ENCODE results near the gene LY6G6F.

The LY6G6F gene

DNA sequence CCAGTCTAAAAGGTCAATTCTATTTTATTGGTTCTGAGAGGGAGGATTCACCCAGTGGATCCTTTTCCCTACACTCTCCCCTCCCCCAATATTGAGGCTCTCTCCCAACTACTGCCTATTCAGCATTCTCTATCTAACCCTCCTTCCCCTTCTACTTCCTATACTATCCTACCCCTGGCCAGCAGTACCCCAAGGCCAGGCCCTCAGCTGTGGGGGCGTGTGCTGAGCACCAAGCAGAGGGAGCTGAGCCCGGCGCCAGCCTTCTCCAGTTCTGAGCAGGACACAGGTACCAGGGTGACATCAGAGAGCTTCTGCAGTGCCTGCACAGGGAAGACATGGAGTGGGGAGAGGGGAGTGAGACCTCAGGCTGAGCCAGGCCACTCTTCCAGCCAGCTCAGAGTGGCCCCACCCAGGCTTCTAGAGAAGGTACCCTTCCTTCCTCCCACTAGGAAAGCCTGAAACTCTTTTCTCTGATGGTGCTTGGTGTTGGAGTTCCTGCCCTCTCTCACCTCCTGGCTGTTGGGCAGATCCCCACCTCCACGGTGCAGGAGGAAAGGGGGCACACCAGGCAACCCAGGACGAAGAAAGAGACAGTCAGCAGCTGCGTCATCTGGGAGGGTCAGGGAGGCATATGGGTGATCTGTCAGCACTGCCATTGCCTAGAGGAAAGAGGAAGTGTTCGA lies 20.5 kb downstream of the LY6G6F start:
- peak; percentile 25 to 76 for DNase-seq

DNA sequence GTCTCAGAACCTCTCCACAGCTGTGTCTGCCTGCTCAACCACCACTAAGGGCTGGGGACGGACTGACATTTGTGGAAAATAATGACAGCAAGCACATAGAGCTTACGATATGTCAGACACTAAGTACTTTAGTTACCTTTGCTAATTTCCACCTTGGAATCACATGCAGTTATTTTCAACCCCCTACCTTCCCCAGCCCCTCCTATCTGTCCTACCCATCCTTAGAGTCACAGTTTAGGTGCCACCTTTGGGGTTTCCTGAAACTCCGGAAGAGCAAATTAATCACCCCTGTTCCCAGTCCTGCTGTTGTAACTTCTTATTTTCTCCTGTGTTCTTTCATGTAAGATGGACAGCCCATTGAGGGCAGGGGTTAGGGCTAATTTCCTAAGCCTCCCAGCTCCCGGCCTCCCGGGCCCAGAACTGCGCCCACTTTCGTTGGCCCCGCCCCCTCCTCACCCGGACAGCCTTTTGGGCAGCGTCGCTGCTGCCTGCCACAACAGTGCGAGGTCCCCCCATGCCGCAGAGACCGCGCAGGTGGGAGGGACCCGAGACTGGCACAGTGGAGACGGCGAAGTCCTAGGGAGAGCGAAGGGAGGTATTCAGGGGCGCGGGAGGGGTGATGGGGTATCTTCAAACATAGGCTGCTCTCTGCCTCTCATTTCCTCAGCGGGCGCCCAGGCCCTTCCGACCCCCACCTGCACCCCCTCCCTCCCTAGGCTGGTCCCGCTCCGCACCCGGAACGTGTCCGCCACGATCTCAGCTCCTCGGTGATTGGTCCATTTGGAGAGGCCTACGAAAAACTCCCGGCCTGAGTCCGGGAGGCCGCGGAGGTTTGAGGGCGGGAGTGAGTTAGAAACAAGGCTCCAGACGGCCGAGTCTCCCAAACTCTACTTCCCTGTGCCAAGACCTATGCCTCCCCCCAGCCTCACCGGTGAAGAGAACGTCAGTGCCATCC lies 21.3 kb downstream of the LY6G6F start:
- no peak for DNase-seq

DNA sequence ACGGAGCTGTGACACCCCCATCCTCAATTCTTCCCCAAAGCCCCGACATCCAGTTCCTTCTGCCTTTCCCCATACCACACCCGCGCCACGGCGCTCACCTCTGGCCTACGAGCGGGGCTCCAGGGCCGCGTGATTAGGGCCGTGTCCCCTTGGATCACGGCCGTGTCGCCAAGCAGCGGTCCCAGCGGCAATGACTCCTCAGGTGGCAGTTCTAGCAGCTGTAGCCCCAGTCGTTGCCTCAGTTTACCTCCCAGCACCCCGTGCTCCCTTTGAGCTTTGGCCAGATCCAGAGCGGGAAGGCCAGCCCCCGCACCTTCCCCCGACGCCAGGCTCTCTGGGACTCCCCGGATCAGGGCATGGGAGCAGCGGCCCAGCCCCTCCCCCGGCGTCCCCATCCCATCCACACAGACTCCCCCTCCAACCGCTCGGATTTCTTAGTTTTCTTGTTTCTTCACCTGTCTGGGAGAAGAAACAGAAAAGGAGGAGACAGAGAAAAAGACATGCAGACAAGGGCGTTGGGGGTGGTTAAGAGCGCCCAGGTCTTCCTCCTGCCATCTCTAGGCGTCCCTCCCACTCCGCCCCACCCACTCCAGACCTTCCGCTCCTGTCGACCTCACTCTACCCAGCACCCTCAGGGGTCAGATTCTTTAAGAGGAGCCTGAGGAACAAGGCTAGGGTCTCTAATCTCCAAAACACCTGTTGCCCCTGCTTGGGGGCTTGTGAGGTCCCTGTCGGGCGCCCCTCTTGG lies 22.3 kb downstream of the LY6G6F start, which contains the start of gene DDAH2:
DDAH2 (minus strand) TSS at position 533 of the 748 bp plus-strand sequence; CDS start at position 395, 138 bp downstream.
- DNase-seq, result no peak

DNA sequence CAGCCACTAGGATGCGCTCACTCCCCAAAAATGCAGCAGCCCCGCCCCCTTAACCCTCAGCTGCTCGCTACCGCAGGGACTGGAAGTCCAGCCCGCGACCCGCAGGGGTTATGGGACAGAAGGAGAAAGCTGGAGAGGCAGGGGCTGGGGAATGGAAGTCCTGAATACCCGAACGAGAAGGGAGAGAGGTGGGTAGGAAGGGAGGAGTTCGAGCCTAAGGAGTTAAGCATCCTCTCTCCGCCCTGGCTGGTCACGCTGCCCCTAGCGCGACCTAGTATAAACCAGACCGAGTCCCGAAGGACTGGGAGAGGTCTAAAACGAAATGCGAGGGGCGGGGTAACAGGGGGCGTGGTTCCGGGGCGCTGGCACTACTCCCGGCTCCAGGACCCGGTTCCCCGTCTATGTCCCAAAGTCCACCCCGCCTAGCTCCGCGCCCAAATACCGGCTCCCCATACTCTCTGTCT lies 22.9 kb downstream of the LY6G6F start:
- DNase-seq, result peak; percentile 85 to 86

DNA sequence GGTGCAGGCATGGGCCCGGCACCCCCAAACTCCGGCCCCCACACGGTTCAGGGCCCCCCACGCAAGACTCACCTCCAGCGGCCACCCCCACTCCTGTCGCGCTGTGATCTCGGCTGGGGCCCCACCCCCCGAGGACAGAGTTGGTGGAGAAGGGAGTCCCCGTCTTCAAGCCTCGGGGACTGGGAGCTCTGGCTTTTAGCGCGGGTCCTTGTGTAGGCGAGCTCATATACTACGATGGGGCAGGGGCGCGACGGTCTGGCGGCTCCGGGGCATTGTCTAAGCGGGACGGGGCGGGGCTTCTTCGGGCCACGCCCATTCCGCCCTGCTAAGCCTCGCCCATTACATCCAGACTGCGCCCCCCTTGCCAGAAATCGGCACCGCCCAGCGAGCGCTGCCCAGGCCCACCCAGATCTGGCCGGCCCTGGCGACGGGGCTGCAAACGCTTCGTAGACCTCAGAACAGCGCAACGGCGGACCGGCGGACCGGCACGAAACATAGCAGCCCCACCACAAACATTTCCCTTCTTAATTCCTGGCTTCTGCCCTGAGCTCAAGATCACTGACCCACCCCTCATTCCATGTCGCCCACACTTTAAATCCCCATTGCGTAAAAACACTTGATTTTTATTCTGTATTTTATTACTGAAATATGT lies 23.4 kb downstream of the LY6G6F start:
- DNase-seq, result peak; percentile 74 to 75

DNA sequence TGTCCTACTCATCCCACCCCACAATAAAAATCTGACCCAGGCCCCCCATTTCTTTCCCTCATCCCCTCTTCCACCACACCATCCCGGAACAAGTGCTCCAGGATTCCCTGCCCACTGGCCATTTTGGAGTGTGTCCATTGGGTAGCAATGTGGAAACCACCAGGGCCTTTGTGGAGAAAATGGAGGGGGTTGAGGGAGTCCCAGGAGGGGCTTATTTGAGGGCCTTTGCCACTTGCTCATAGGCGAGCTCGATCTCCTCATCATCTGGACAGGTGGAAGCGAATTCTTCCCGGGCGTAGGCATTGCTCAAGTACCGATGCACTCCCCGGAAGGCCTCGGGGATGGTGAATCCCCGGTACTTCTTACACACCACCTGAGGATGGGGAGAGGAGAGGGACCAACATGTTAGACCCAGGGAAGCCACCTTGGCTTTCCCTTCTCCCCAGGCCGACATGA lies 24.0 kb downstream of the LY6G6F start:
- no peak for DNase-seq

DNA sequence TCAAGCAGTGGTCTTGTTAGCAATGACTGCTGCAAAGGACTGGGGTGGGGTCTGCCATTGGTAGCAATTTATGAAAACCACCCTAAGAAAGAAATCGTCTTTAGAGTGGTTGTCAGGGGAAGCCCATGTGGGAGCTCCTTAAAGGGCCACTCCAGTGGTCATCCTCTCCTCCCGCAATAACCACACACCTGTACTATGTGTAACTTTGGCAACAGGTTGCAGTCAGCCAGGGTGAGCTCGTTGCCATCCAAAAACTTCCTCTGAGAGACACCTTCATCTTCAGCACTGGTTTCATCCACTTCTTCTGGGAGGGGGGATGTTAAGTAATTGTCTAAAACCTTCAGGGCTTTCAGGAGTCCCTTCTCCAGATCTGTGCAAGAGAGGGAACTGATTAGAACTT lies 25.4 kb downstream of the LY6G6F start:
- no peak for DNase-seq

DNA sequence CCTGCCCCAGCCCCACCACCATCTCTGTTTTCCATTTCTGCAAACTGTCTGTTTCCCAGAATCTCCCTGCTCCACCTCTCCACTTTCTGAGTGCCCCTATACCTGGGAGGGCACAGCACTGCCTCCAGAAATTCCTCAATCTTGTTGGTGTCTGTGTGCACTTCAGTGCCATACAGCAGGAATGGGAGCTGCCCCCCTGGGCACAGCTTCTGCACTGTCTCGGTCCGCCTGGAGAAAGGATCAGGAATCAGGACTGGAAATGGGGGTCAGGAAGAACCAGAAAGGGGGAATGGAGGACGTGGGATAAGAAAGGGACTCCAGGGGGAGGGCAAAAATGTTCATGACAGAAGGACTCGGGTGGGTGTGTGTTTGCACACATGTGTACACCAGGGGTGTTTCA lies 27.1 kb downstream of the LY6G6F start:
- DNase-seq, result no peak

DNA sequence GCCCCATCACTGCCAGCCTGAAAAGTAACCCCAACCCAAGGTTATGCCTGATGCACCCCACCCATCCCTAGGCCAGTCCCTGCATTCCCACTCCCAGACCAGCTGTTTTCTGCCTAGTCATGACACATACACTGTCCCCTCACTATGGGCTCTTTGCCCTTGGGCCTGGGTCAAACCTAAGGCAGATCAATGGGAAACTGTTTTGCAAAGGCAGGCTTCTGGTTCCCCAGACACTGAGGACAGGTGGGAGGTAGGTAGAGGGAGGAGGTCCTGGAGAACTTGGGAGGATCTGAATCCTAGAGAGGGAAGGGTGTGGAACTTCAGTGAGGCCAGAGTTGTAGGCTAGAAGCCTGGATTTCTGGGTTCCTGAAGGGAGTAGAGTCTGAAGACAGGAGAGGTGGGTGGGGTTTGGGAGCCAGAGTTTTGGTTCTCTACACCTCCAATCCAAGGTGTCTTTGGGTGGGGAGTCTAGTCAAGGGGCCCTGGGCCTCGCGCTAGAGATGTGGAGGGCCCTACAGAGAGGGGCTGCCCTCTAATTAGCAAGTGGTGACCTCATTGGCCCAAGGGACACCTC lies 27.7 kb downstream of the LY6G6F start:
- DNase-seq, result no peak

DNA sequence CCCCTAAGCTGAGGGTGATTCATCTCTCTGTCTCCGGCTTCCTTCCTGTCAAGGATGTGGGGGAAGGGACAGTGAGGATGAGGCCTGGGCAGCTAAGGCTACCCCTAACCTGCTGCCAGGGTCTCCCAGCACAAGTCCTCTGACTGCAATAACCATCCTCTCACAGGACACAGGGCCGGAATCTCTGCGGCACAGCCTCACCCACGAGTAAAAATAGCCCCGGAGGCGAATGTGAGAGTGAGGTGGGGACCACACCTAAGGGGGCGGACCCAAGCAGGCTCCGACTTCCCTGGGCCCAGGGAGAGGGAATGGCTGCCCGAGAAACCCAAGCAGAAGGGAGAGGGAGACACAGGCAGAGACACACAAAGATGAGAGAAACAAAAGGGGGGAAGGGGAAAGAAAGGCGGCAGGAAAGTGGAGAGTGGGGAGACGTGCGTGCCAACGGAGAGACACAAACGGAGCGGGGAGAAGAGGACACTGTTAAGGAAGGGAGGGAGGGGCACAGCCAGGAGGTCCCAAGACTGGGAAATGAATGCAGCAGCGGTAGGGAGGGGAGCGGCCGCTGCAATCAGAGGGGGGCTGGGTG lies 28.2 kb downstream of the LY6G6F start:
- DNase-seq, result peak; percentile 79 to 80

DNA sequence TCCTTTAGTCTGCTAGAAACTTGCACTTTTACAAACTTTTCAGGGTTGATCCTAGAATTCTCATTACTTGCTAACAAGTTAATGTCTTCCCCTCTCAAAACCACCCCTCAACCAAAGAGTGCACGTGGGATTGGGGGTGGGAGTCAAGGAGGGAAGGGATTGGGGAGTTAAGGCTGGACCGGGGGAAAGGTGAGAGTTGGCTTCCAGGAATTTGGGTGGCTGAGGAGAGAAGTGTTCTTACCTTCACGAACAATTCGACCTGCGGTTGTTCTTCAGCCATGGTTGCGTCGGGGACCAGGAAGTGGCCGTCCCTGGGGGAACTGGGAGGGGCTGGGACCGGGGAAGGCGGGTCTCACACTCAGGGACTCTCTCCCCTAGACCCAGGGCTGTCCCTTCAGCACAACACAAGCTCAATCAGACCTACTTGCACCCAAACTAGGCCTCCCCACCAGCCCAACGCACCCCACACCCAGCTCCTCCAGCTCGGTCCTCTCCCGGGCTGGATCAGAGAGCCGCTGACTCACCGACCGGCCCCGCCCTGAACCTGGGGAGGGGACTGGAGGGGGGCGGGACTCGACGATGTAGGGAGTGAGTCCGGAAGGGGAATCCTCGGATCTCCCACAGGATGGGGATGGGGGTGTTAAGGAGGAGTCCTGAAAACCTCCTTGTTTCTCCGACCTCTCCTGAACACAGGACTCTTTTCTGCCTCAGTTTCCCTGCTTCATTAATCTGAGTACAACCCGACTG lies 29.5 kb downstream of the LY6G6F start, which contains the start of gene CLIC1:
CLIC1 (minus strand) TSS at position 510 of the 747 bp plus-strand sequence; CDS start at position 280, 230 bp downstream.
- DNase-seq, result peak; percentile 79 to 80

DNA sequence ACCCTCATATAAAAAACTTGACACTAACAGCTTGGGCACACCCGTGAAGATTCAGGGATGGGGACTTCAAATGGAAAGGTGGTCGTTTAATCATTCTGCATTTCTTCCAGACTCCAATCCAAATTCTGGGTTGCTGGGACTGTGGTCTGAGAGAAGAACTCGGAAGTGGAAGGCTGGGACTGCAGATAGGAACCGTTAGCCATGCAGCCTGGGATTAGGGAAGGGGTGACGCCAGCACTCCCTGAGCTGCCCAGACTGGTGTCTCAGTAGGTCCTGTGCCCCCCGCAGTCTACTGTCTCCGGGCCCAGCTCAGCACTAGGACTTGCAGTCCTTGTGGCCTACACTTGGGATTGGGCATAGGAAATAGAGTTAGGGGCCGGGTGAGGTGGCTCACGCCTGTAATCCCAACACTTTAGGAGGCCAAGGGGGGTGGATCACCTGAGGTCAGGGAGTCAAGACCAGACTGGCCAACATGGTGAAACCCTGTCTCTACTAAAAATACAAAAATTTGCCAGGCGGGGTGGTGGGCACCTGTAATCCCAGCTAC lies 30.2 kb downstream of the LY6G6F start:
- no peak for DNase-seq

DNA sequence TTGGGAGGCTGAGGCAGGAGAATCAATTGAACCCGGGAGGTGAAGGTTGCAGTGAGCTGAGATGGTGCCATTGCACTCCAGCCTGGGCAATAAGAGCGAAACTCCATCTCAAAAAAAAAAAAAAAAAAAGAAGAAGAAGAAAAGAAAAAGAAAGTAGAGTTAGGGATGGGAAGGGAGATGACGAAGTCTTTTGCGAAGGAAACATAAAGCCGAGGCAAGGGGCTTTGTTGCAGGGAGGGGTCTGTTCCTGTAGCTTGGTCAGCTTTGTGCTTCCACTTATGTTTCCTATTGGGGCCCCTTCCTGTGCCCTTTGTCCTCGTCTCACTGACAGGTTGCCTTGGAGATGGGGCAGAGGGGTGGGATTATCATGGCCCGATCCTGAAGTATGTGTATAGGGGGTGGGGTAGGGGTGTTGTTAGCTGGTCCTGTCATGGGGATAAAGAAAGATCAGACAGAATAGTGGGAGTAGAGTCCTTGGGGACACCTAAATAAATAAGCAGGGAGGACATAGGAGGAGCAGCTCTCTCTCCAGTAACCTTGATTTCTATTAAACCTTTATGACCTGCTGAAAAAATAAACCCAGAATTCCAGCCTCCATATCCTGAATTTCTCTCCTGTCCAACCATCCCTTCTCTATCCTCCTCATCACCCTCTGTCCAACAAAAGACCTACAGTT lies 30.8 kb downstream of the LY6G6F start:
- peak in 1 of 2 donors; percentile 33 for DNase-seq

DNA sequence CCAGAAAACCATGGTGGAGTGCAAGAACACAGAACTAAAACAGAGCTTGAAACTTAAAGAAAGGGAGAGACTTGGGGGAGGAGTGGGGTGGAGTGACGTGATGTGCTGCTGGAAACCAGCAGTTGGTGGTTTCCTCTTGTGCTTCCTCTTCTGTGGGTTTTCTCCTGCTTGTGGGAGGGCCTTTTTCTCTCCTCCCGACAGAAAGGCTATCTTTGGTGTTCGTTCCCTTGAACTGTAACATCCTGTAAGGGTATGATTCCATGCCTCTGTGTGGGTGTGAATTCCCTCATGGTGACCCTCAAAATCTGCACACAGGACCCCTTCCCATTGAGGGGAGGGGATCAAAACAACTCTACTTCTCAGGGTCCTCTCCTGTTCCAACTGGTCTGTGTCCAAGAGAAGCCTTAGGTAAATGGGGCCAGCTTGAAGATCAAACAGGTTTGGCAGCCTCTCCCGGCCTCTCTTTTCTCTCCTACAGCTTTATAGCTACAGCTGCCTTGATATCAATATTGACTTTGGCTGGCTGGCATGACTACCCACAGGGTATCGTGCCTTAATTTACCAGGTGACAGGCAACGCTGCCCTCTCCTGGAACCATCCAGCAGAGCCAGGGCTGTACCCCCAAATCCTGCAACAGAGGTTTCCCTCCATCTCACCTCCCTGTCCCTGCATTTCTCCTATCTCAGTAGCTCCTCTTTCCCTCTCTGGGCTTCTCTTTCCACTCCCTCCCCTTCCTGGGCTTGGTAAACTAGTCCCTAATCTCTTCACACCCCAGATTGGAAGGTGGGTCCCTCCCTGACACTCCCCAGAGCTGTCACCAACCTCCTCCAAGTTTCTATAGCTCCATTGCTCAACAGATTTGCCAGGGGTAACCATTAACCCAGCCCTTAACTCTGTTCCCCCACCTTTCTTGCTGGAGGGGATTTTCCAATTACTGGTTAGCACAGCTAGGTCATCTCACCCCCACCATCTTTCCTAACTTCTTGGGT lies 31.6 kb downstream of the LY6G6F start:
- DNase-seq, result peak; percentile 83 to 84

DNA sequence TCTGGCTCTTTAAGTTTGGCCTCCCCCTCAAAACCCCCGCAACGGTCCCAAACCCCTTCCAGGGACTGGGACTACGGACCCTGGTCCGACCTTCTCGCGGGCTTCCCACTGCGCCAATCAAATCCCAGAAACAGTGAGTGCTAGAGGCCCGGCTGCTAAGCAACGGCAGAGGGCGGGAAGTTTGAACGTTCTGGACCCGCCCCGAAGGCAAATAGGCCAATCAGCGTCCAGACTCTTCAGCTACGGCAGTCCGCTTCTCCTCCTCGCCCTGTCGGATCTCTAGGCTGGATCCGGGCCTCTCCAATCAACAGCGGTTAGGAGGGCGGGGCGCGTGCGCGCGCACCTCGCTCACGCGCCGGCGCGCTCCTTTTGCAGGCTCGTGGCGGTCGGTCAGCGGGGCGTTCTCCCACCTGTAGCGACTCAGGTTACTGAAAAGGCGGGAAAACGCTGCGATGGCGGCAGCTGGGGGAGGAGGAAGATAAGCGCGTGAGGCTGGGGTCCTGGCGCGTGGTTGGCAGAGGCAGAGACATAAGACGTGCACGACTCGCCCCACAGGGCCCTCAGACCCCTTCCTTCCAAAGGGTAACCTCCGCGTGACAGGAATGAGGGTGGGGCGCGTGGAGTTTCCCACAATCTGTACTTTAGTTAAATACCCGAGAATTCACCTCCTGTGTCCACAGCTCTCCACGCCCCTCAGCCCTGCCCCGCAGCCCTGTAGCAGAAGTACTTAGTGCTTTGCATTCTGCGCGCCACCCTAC lies 33.2 kb downstream of the LY6G6F start, which contains the start of gene MSH5:
MSH5 (plus strand) TSS at position 367 of the 758 bp plus-strand sequence. CDS start 462 bp downstream, outside the sequence.
- peak; percentile 97 to 98 for DNase-seq

DNA sequence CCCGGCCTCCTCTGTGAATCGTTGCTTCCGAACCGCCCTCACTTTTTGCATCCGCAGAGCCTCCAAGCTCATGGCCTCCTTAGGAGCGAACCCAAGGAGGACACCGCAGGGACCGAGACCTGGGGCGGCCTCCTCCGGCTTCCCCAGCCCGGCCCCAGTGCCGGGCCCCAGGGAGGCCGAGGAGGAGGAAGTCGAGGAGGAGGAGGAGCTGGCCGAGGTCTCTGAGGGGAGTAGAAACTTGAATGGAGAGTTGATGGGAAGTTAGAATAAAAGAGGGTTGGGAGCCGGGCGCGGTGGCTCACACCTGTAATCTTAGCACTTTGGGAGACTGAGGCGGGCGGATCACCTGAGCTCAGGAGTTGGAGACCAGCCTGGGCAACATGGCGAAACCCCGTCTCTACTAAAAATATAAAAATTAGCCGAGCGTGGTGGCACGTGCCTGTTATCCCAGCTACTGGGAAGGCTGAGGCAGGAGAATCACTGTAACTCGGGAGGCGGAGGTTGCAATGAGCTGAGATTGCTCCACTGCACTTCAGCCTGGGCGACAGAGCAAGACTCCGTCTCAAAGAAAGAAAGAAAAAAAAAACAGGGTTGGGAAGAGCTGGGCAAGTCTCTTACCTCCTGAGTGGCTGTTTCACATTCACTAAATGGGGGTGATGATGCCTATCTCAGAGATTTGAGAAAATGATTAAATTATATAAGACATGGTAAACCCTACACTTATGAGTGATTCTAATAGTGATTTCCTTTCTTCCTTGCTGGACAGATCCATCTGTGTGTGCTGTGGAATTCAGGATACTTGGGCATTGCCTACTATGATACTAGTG lies 33.9 kb downstream of the LY6G6F start:
- DNase-seq, result no peak

DNA sequence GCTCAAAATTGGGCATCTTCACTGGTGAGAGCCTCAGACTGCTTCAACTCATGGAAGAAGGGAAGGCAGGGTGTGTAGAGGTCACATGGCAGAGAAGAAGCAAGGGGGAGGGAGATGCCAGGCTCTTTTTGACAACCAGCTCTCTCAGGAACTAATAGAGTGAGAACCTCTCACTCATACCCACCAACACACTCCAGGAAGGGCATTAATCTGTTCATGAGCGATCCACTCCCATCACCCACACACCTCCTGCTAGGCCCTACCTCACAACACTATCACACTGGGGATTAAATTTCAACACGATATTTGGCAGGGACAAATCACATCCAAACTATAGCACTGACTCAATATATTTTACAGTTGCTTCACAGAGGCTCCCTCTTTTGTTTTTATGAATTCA lies 35.1 kb downstream of the LY6G6F start:
- no peak for DNase-seq

All from CD4-positive, alpha-beta T cell treated with Interleukin-4 for 1 hour (primary cell).